Sigmoid colon (tissue), 7 donors: ENCODE measurements around the gene IQGAP1. TPM values are rescaled to one million over a fixed set of nuclear protein-coding genes. Genes with fewer than 3 reads are reported as not detected.

Experiments
- DNase-seq: peaks from one replicate; pipeline ENCODE4 v3.0.0-alpha.2; 2019
- H3K27ac ChIP-seq, 4 donors: fragments of 200-600 bp; sonication (generic); one replicate each; pipeline ENCODE4 v1.5.1; 2016 to 2019; ENCODE audit warnings: mild to moderate bottlenecking in 1 of 4
- H3K27me3 ChIP-seq, 3 donors: fragments of 200-600 bp; sonication (generic); one replicate each; pipeline ENCODE4 v1.5.1; 2019; ENCODE audit warnings: mild to moderate bottlenecking in 1 of 3
- H3K36me3 ChIP-seq, 4 donors: fragments of 200-600 bp; sonication (generic); one replicate each; pipeline ENCODE4 v1.5.1; 2016 to 2019
- H3K4me1 ChIP-seq, 4 donors: fragments of 200-600 bp; sonication (generic); one replicate each; pipeline ENCODE4 v1.5.1; 2017 to 2019
- H3K4me3 ChIP-seq, 4 donors: fragments of 200-600 bp; sonication (generic); one replicate each; pipeline ENCODE4 v1.5.1; 2017 to 2019; ENCODE audit warnings: mild to moderate bottlenecking in 2 of 4, moderate library complexity in 1 of 4
- H3K9me3 ChIP-seq, 4 donors: fragments of 200-600 bp in 3 of 4; sonication (generic) in 3 of 4; one replicate each; pipeline versions ENCODE4 v1.5.1 to v1.6.1; 2013 to 2019
- EP300 ChIP-seq, 4 donors: sonication (generic); formaldehyde crosslinking; IDR thresholded peaks; one replicate each; pipeline ENCODE4 v1.6.1; 2017; ENCODE audit warnings: antibody characterized with exemption in 4 of 4
- POLR2A ChIP-seq, 2 donors: fragments of 450-650 bp; IDR thresholded peaks; one replicate each; pipeline ENCODE4 v1.6.1; 2016; ENCODE audit warnings: antibody characterized with exemption in 2 of 2, mild to moderate bottlenecking in 2 of 2, moderate library complexity in 2 of 2
- POLR2AphosphoS5 ChIP-seq, 4 donors: sonication (generic); formaldehyde crosslinking; IDR thresholded peaks; one replicate each; pipeline ENCODE4 v1.6.1; 2017; ENCODE audit warnings: antibody characterized with exemption in 4 of 4
- whole genome bisulfite sequencing, 2 donors: extraction: QIAGEN DNeasy Blood & Tissue Kit; methylation state at CpG; one replicate each; pipeline ENCODE4 v1.1.7; 2013; 5-methylcytosine and 5-hydroxymethylcytosine counted together
- intact Hi-C: fragments of 100-400 bp; cut with DNase I; formaldehyde crosslinking; loops from one replicate; pipeline ENCODE4 v1.15.1; 2023
- polyA plus RNA-seq, 3 donors: library from polyadenylated mRNA; stranded (reverse); fragments of 200-250 nt; gene quantifications; one replicate each; pipeline ENCODE4 v1.2.3, GENCODE V29; 2013
- total RNA-seq, 4 donors: library from RNA; depleted of rRNA; stranded (reverse); fragments of >200 nt; gene quantifications; one replicate each; pipeline ENCODE4 v1.1.0, GENCODE V29; 2016
- TF ChIP-seq, protein P1 (sequence below), 4 experiments: fragments of 450-650 bp in 3 of 4; fragments of 200-600 bp in 1 of 4; IDR thresholded peaks; one replicate each; pipeline ENCODE4 v1.5.1; 2016 to 2019; ENCODE audit warnings: antibody characterized with exemption in 4 of 4, mild to moderate bottlenecking in 3 of 4, moderate library complexity in 2 of 4
- donor health status: healthy with polysubstance abuse.
- donor health status: Bipolar disorder and iron deficiency.
- donor health status: healthy.

IQGAP1 gene
- total and polyA plus RNA-seq, 7 donors, result 96.7 to 283 (median 135) TPM

DNA sequence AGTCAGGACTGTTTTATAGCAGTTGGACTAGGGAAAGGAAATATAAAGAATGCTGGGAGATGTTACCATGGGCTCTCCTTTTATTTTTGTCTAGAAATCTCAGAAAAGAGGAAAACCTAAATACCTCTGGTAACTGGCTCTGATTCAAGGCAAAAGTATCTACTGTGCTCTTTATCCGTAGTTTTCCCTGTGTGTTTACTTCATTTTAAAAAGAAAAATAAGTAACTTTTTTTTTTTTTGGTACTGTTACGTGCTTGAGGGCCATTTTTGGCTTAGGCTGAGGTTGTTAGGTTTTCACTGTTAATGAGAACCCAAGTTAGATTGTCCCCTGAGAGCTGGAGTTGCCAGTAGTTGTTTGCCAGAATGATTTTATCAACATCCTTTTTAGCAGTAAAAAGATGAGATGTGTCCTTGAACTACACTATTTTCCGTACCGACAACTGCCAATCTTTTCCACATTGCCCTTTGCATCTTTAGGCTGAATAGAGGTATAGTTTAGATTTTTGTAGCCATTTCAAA is 35.8 kb downstream of the IQGAP1 start:
- Histone ChIP-seq H3K4me1 (peaks cover 0 to 74% (median 63%) of the 10 kb centered on the region in 4 donors), H3K27ac (peak overlapping the region in 3 of 4 donors; percentile 0 to 49 (median 36)), H3K27me3 (no peaks in the 10 kb centered on the region), H3K9me3 (no peaks in the 10 kb centered on the region), H3K4me3 (no peak overlapping the region), H3K36me3 (peaks cover 0 to 13% (median 5%) of the 10 kb centered on the region in 4 donors)
- DNase-seq, result no peak
- WGBS, 2 donors, result 48 to 73% methylated on average over 4 of the region's 4 CpGs
- TF ChIP-seq, protein P1, sequence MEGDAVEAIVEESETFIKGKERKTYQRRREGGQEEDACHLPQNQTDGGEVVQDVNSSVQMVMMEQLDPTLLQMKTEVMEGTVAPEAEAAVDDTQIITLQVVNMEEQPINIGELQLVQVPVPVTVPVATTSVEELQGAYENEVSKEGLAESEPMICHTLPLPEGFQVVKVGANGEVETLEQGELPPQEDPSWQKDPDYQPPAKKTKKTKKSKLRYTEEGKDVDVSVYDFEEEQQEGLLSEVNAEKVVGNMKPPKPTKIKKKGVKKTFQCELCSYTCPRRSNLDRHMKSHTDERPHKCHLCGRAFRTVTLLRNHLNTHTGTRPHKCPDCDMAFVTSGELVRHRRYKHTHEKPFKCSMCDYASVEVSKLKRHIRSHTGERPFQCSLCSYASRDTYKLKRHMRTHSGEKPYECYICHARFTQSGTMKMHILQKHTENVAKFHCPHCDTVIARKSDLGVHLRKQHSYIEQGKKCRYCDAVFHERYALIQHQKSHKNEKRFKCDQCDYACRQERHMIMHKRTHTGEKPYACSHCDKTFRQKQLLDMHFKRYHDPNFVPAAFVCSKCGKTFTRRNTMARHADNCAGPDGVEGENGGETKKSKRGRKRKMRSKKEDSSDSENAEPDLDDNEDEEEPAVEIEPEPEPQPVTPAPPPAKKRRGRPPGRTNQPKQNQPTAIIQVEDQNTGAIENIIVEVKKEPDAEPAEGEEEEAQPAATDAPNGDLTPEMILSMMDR (IDR thresholded peaks at IDR 0.05), result no peak
- TF ChIP-seq POLR2AphosphoS5 (IDR thresholded peaks at IDR 0.05), result no peak
- intact Hi-C loops, result loop anchor here (5.0 kb wide), 1 partner anchor 107 kb away; no protein-coding TSS in a partner anchor

DNA sequence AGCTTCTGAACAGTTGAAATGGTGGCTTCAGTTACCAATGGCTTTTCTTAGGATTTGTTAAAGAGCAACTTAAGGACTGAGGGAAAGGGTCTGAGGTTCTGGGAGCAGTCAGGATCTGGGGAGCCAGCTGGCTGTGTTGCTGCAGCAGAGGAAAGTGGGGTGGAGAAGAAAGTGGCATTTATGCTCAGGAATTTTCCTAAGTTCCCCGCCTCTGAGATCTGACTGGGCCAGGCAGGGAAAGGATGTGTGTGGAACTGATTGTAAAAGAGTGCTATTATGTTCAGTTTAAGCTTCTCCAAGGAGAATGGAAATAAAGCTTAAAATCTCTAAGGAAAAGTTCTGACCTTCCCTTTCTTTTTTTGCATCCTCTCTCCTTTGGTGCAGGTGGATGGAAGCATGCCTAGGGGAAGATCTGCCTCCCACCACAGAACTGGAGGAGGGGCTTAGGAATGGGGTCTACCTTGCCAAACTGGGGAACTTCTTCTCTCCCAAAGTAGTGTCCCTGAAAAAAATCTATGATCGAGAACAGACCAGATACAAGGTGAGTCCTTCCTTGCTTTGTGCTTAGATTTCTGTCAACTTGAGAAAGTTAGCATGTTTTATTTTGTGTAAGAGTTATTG is 37.8 kb downstream of the IQGAP1 start:
- intact Hi-C loops, result no loop called here
- no peaks in the 10 kb centered on the region for H3K9me3 ChIP-seq
- H3K36me3 ChIP-seq, result peaks cover 0 to 22% (median 7%) of the 10 kb centered on the region in 4 donors
- peak overlapping the region in 3 of 4 donors; percentile 8 to 41 (median 31) for H3K27ac ChIP-seq
- no peaks in the 10 kb centered on the region for H3K27me3 ChIP-seq
- TF ChIP-seq POLR2A (IDR thresholded peaks at IDR 0.05) (no peak), EP300 (IDR thresholded peaks at IDR 0.05) (no peak), POLR2AphosphoS5 (IDR thresholded peaks at IDR 0.05) (no peak)
- TF ChIP-seq, protein P1 (IDR thresholded peaks at IDR 0.05), result no peak
- H3K4me3 ChIP-seq, result no peak overlapping the region
- 64 to 83% methylated on average over 2 of the region's 2 CpGs for WGBS, 2 donors
- DNase-seq, result no peak
- peaks cover 0 to 55% (median 44%) of the 10 kb centered on the region in 4 donors for H3K4me1 ChIP-seq

DNA sequence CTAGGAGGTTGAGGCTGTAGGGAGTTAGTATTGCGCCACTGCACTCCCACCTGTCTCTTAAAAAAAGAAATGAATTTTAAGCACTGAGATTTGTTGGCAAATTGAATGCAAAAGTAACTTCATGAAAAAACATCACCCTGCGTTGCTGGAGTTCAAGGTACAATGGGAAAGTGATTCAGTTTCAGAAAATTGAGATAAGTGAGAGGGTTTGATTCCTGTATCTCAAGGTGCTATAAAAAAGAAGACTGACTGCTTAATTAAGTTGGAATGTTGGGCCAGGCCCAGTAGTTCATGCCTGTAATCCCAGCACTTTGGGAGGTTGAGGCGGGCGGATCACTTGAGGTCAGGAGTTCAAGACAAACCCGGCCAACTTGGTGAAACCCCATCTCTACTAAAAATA is 39.1 kb downstream of the IQGAP1 start:
- intact Hi-C loops, result no loop called here
- H3K4me1 ChIP-seq, result peaks cover 0 to 42% (median 30%) of the 10 kb centered on the region in 4 donors
- WGBS, 2 donors, result 26 to 64% methylated on average over 5 of the region's 5 CpGs

DNA sequence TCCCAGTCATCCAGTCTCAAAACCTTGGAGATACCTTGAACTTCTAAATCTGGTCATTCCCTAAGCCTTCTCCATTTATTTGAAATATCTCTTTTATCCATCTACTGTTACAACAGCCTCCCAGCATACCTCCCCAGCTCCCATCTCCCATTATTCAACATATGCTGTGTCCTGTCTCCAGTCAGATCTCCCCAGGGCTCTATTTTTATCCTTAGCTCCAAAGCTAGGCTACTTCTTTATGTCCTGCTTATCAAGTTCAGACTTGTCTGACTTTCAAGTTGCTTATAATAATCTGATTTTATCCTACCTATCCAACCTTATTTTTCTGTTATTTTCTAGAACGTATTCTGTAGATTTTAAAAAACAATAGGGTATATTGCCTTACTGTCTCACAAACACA is 44.2 kb downstream of the IQGAP1 start:
- no peak overlapping the region for H3K27ac ChIP-seq
- intact Hi-C loops, result no loop called here
- no peak for DNase-seq
- peaks cover 0 to 46% (median 7%) of the 10 kb centered on the region in 4 donors for H3K36me3 ChIP-seq
- H3K4me1 ChIP-seq, result peaks cover 0 to 12% (median 8%) of the 10 kb centered on the region in 4 donors
- no peak overlapping the region for H3K4me3 ChIP-seq
- TF ChIP-seq, protein P1 (IDR thresholded peaks at IDR 0.05), result no peak
- TF ChIP-seq EP300 (IDR thresholded peaks at IDR 0.05) (no peak), POLR2AphosphoS5 (IDR thresholded peaks at IDR 0.05) (no peak), POLR2A (IDR thresholded peaks at IDR 0.05) (no peak)
- H3K27me3 ChIP-seq, result no peaks in the 10 kb centered on the region
- 95 to 100% methylated on average over 1 of the region's 1 CpG for WGBS, 2 donors
- no peaks in the 10 kb centered on the region for H3K9me3 ChIP-seq

More for the DNA sequence above, 39.1 kb downstream of the IQGAP1 start:
- no peak overlapping the region for H3K27ac ChIP-seq
- peaks cover 0 to 22% (median 7%) of the 10 kb centered on the region in 4 donors for H3K36me3 ChIP-seq
- H3K27me3 ChIP-seq, result no peaks in the 10 kb centered on the region
- no peaks in the 10 kb centered on the region for H3K9me3 ChIP-seq
- no peak for DNase-seq
- H3K4me3 ChIP-seq, result no peak overlapping the region
- TF ChIP-seq EP300 (IDR thresholded peaks at IDR 0.05) (no peak), POLR2A (IDR thresholded peaks at IDR 0.05) (no peak), POLR2AphosphoS5 (IDR thresholded peaks at IDR 0.05) (no peak)
- TF ChIP-seq, protein P1 (IDR thresholded peaks at IDR 0.05), result no peak
